Mesenchymal stem cell (in vitro differentiated cells and primary cell): ENCODE results near the gene SLC12A3.

Experiments used
- DNase-seq: peaks from one replicate; pipeline ENCODE4 v3.0.0-alpha.2; 2013
- H2AFZ ChIP-seq: one replicate; pipeline ENCODE4 v1.6.1; 2013; ENCODE audit warnings: low read depth, mild to moderate bottlenecking, control low read depth, inconsistent platforms, low read length, moderate library complexity
- H2AK5ac ChIP-seq: 2 replicates; pipeline ENCODE4 v1.6.1; 2013; ENCODE audit warnings: low read length, moderate library complexity, mild to moderate bottlenecking, inconsistent platforms; ENCODE audit not compliant: severe bottlenecking
- H2BK120ac ChIP-seq: one replicate; pipeline ENCODE4 v1.6.1; 2013; ENCODE audit warnings: low read depth, mild to moderate bottlenecking, inconsistent platforms, low read length, moderate library complexity
- H2BK12ac ChIP-seq, 2 experiments: one replicate each; pipeline ENCODE4 v1.6.1; 2013; ENCODE audit warnings: inconsistent platforms in 2 of 2, low read length in 2 of 2, mild to moderate bottlenecking in 2 of 2, moderate library complexity in 2 of 2, control low read depth in 1 of 2
- H2BK15ac ChIP-seq: one replicate; pipeline ENCODE4 v1.6.1; 2013; ENCODE audit warnings: mild to moderate bottlenecking, low read depth, inconsistent platforms; ENCODE audit not compliant: poor library complexity, severe bottlenecking
- H2BK5ac ChIP-seq: 2 replicates; pipeline ENCODE4 v1.6.1; 2013; ENCODE audit warnings: low read depth, mild to moderate bottlenecking, low read length, control low read depth, inconsistent platforms; ENCODE audit not compliant: poor library complexity, severe bottlenecking
- H3K14ac ChIP-seq, 2 experiments: one replicate each; pipeline ENCODE4 v1.6.1; 2013; ENCODE audit warnings: inconsistent platforms in 2 of 2, low read length in 2 of 2, control low read depth in 1 of 2, mild to moderate bottlenecking in 1 of 2, moderate library complexity in 1 of 2
- H3K18ac ChIP-seq, 2 experiments: one replicate each; pipeline ENCODE4 v1.6.1; 2013; ENCODE audit warnings: inconsistent platforms in 2 of 2, low read length in 2 of 2, control low read depth in 1 of 2, low read depth in 1 of 2, mild to moderate bottlenecking in 1 of 2
- H3K23ac ChIP-seq, 2 experiments: one replicate each; pipeline ENCODE4 v1.6.1; 2013; ENCODE audit warnings: inconsistent platforms in 2 of 2, low read length in 2 of 2, mild to moderate bottlenecking in 2 of 2, moderate library complexity in 2 of 2, control low read depth in 1 of 2
- H3K27ac ChIP-seq: 2 replicates; pipeline ENCODE4 v1.5.1; 2013; ENCODE audit warnings: mild to moderate bottlenecking, moderate library complexity, low read length, control low read depth, inconsistent platforms; ENCODE audit not compliant: poor library complexity, severe bottlenecking
- H3K27me3 ChIP-seq, 2 experiments: 2 replicates each; pipeline versions ENCODE4 v1.6.1 to v1.7.0; 2013; ENCODE audit warnings: low read length in 2 of 2, mild to moderate bottlenecking in 2 of 2, moderate library complexity in 2 of 2, control low read depth in 1 of 2, inconsistent platforms in 1 of 2; ENCODE audit not compliant: control insufficient read depth in 1 of 2, insufficient read depth in 1 of 2
- H3K36me3 ChIP-seq, 2 experiments: 2 replicates each; pipeline versions ENCODE4 v1.6.1 to v1.7.0; 2013; ENCODE audit warnings: low read length in 2 of 2, control low read depth in 1 of 2, inconsistent platforms in 1 of 2, low read depth in 1 of 2, mild to moderate bottlenecking in 1 of 2; ENCODE audit not compliant: insufficient read depth in 2 of 2, control insufficient read depth in 1 of 2
- H3K4ac ChIP-seq, 2 experiments: one replicate each; pipeline ENCODE4 v1.6.1; 2013; ENCODE audit warnings: inconsistent platforms in 2 of 2, low read length in 2 of 2, mild to moderate bottlenecking in 2 of 2, moderate library complexity in 2 of 2, control low read depth in 1 of 2, low read depth in 1 of 2
- H3K4me1 ChIP-seq: 2 replicates; pipeline ENCODE4 v1.6.1; 2013; ENCODE audit warnings: low read depth, low read length, control low read depth; ENCODE audit not compliant: control insufficient read depth, insufficient read depth
- H3K4me2 ChIP-seq: 2 replicates; pipeline ENCODE4 v1.6.1; 2013; ENCODE audit warnings: low read length, mild to moderate bottlenecking, inconsistent platforms; ENCODE audit not compliant: poor library complexity, severe bottlenecking
- H3K4me3 ChIP-seq, 2 experiments: 2 replicates each; pipeline versions ENCODE4 v1.5.1 to v1.7.0; 2013; ENCODE audit warnings: low read length in 2 of 2, mild to moderate bottlenecking in 2 of 2, control low read depth in 1 of 2, low read depth in 1 of 2; ENCODE audit not compliant: insufficient read depth in 1 of 2
- H3K79me1 ChIP-seq: replicated peaks from 2 replicates; pipeline ENCODE4 v1.6.1; 2013; ENCODE audit warnings: mild to moderate bottlenecking, control low read depth, low read length, inconsistent platforms; ENCODE audit not compliant: poor library complexity, severe bottlenecking
- H3K9ac ChIP-seq: 2 replicates; pipeline ENCODE4 v1.7.0; 2013; ENCODE audit warnings: mild to moderate bottlenecking, low read length, moderate library complexity
- H3K9me3 ChIP-seq: 2 replicates; pipeline ENCODE4 v1.7.0; 2013; ENCODE audit warnings: mild to moderate bottlenecking, low read length; ENCODE audit not compliant: control insufficient read depth
- H4K8ac ChIP-seq: one replicate; pipeline ENCODE4 v1.6.1; 2013; ENCODE audit warnings: inconsistent platforms, mild to moderate bottlenecking, low read length, moderate library complexity
- H4K91ac ChIP-seq: one replicate; pipeline ENCODE4 v1.6.1; 2013; ENCODE audit warnings: mild to moderate bottlenecking, low read length, inconsistent platforms
- WGBS: methylation state at CpG from one replicate; pipeline ENCODE4 v1.1.7; 2013; ENCODE audit warnings: mixed read lengths; 5-methylcytosine and 5-hydroxymethylcytosine counted together

SLC12A3 gene

GRCh38 chr16:56869513-56870275 lies 4.7 kb downstream of the SLC12A3 start:
- H3K4me1 ChIP-seq: peaks cover 36% of the 10 kb centered on the region
- no peak overlapping the region for H4K91ac ChIP-seq
- no peak overlapping the region for H2AFZ ChIP-seq
- no peaks in the 10 kb centered on the region for H3K79me1 ChIP-seq
- H3K4me3 ChIP-seq: no peak overlapping the region
- 91% methylated on average over 24 of the region's 24 CpGs for WGBS
- no peak overlapping the region for H2BK120ac ChIP-seq
- H3K4me2 ChIP-seq: no peak overlapping the region
- DNase-seq: peak; percentile 11
- no peak overlapping the region for H3K18ac ChIP-seq
- peak overlapping the region; percentile 73 for H2AK5ac ChIP-seq
- H3K36me3 ChIP-seq: no peaks in the 10 kb centered on the region
- no peaks in the 10 kb centered on the region for H3K27me3 ChIP-seq
- H2BK15ac ChIP-seq: no peak overlapping the region
- no peak overlapping the region for H4K8ac ChIP-seq
- H2BK12ac ChIP-seq: no peak overlapping the region
- no peak overlapping the region for H2BK5ac ChIP-seq
- H3K9ac ChIP-seq: no peak overlapping the region
- H3K9me3 ChIP-seq: no peaks in the 10 kb centered on the region
- no peak overlapping the region for H3K14ac ChIP-seq
- H3K23ac ChIP-seq: no peak overlapping the region
- no peak overlapping the region for H3K4ac ChIP-seq
- no peak overlapping the region for H3K27ac ChIP-seq

DNA sequence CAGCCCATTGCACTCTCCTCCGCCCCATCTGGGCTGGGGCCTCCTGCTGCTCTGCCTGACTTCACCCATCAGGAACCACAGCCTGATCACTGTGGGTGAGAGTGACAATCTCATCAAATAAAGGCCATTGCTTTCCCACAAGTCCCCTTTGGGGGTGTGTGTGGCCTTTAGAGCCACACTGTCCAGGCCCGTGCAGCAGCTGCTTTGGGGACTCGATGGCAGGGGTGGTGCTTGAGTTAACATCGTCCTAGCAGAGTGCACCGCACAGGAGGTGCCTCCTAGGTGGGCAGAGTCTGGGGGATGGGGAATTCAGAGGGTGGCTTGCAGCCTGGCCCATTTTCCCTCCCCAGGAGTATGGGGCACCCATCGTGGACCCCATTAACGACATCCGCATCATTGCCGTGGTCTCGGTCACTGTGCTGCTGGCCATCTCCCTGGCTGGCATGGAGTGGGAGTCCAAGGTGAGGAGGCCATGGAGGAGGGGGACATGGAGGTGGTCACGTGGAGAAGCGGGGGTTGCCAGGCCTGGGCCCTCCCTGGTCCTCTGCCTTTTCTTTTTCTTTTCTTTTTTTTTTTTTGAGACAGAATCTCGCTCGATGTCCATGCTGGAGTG lies 5.4 kb downstream of the SLC12A3 start:
- H2BK15ac ChIP-seq: no peak overlapping the region
- no peak overlapping the region for H3K9ac ChIP-seq
- H2AFZ ChIP-seq: no peak overlapping the region
- H2BK5ac ChIP-seq: no peak overlapping the region
- H3K23ac ChIP-seq: no peak overlapping the region
- H2BK12ac ChIP-seq: no peak overlapping the region
- H3K79me1 ChIP-seq: no peaks in the 10 kb centered on the region
- no peaks in the 10 kb centered on the region for H3K9me3 ChIP-seq
- H3K4ac ChIP-seq: no peak overlapping the region
- H3K36me3 ChIP-seq: no peaks in the 10 kb centered on the region
- peak overlapping the region; percentile 73 for H2AK5ac ChIP-seq
- no peak overlapping the region for H4K8ac ChIP-seq
- H3K4me2 ChIP-seq: no peak overlapping the region
- H3K18ac ChIP-seq: no peak overlapping the region
- 94% methylated on average over 12 of the region's 14 CpGs for WGBS
- no peak overlapping the region for H2BK120ac ChIP-seq
- no peaks in the 10 kb centered on the region for H3K27me3 ChIP-seq
- no peak overlapping the region for H3K14ac ChIP-seq
- H3K4me1 ChIP-seq: peaks cover 39% of the 10 kb centered on the region
- DNase-seq: no peak
- no peak overlapping the region for H3K4me3 ChIP-seq
- H3K27ac ChIP-seq: no peak overlapping the region
- H4K91ac ChIP-seq: no peak overlapping the region

- Histone ChIP-seq H3K4me1 (peaks cover 39% of the 10 kb centered on the region), H2BK5ac (no peak overlapping the region), H2AK5ac (no peak overlapping the region)
Observed at GRCh38 chr16:56871172-56871593, 6.2 kb downstream of the SLC12A3 start.

DNA sequence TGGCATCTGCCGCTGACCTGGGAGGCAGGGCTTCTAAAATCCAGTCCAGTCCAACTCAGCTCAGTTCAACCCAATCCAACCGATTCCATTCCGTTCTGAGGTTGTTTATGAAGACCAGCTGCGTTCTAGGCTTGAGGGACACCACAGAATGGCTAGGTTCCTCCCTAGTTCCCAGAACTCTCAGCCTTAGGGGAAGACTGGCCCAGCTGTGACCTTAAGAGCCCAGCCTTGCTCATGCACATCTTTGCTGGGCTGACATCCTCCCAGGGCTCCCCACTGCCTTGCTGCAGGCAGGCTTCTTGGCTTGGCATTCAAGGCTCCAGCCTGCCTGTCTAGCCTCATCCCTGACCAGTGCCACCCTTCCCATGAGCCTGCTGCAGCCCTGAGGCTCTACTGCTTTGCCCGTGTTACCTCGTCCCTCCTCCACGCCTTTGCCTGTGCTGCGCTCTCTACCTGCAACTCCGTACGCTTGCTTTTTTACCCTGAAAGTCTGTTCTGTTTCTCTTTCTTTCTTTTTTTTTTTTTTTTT lies 7.9 kb downstream of the SLC12A3 start:
- H3K9me3 ChIP-seq: no peaks in the 10 kb centered on the region
- no peaks in the 10 kb centered on the region for H3K36me3 ChIP-seq
- no peak overlapping the region for H3K23ac ChIP-seq
- no peak overlapping the region for H2BK120ac ChIP-seq
- no peak overlapping the region for H2AFZ ChIP-seq
- no peaks in the 10 kb centered on the region for H3K27me3 ChIP-seq
- WGBS: 87% methylated on average over 6 of the region's 10 CpGs
- no peak overlapping the region for H3K4me2 ChIP-seq
- peak; percentile 60 for DNase-seq
- H2BK15ac ChIP-seq: no peak overlapping the region
- H2BK12ac ChIP-seq: no peak overlapping the region
- H2BK5ac ChIP-seq: no peak overlapping the region
- H3K4me1 ChIP-seq: peaks cover 31% of the 10 kb centered on the region
- no peaks in the 10 kb centered on the region for H3K79me1 ChIP-seq
- H3K18ac ChIP-seq: no peak overlapping the region
- no peak overlapping the region for H3K4ac ChIP-seq
- H3K9ac ChIP-seq: no peak overlapping the region
- no peak overlapping the region for H4K91ac ChIP-seq
- H3K27ac ChIP-seq: no peak overlapping the region
- H3K4me3 ChIP-seq: no peak overlapping the region
- no peak overlapping the region for H2AK5ac ChIP-seq
- H3K14ac ChIP-seq: no peak overlapping the region
- H4K8ac ChIP-seq: no peak overlapping the region

More at GRCh38 chr16:56871172-56871593, 6.2 kb downstream of the SLC12A3 start:
- H3K14ac ChIP-seq: no peak overlapping the region
- H3K9ac ChIP-seq: peak overlapping the region; percentile 36
- H4K8ac ChIP-seq: no peak overlapping the region
- H2AFZ ChIP-seq: no peak overlapping the region
- H3K18ac ChIP-seq: no peak overlapping the region
- no peak overlapping the region for H3K23ac ChIP-seq
- peak; percentile 77 for DNase-seq
- no peak overlapping the region for H4K91ac ChIP-seq
- no peak overlapping the region for H2BK120ac ChIP-seq
- 46% methylated on average over 4 of the region's 7 CpGs for WGBS
- no peaks in the 10 kb centered on the region for H3K9me3 ChIP-seq
- H3K4me3 ChIP-seq: no peak overlapping the region
- H2BK12ac ChIP-seq: no peak overlapping the region
- H3K36me3 ChIP-seq: no peaks in the 10 kb centered on the region
- no peaks in the 10 kb centered on the region for H3K79me1 ChIP-seq
- H3K27ac ChIP-seq: no peak overlapping the region
- H3K4me2 ChIP-seq: no peak overlapping the region
- no peak overlapping the region for H2BK15ac ChIP-seq
- H3K27me3 ChIP-seq: no peaks in the 10 kb centered on the region
- no peak overlapping the region for H3K4ac ChIP-seq
